Liver (tissue), 9 donors: ENCODE measurements around the gene PCDH7. TPM values are rescaled to one million over a fixed set of nuclear protein-coding genes. Genes with fewer than 3 reads are reported as not detected.

ENCODE experiments used
- DNase-seq: peaks from one replicate; pipeline ENCODE4 v3.0.0-alpha.2; 2017; ENCODE audit warnings: low spot score
- H3K27ac ChIP-seq, 2 donors: one replicate each; pipeline ENCODE4 v1.7.0; 2013; ENCODE audit warnings: inconsistent platforms in 2 of 2, low read length in 2 of 2, control low read depth in 1 of 2, low read depth in 1 of 2, mild to moderate bottlenecking in 1 of 2
- H3K27me3 ChIP-seq, 4 donors: one replicate each; pipeline versions ENCODE4 v1.6.1 to v1.7.0; 2013; ENCODE audit warnings: low read length in 3 of 4, inconsistent platforms in 1 of 4, mild to moderate bottlenecking in 1 of 4, moderate library complexity in 1 of 4; ENCODE audit not compliant: control insufficient read depth in 4 of 4, insufficient read depth in 4 of 4
- H3K36me3 ChIP-seq, 4 donors: one replicate each; pipeline versions ENCODE4 v1.6.1 to v1.7.0; 2013; ENCODE audit warnings: low read length in 3 of 4, mild to moderate bottlenecking in 3 of 4, low read depth in 1 of 4, moderate library complexity in 1 of 4; ENCODE audit not compliant: control insufficient read depth in 4 of 4, insufficient read depth in 3 of 4
- H3K4me1 ChIP-seq, 4 donors: one replicate each; pipeline versions ENCODE4 v1.6.1 to v1.7.0; 2013; ENCODE audit warnings: low read length in 3 of 4, mild to moderate bottlenecking in 3 of 4, moderate library complexity in 1 of 4; ENCODE audit not compliant: control insufficient read depth in 4 of 4, insufficient read depth in 4 of 4
- H3K4me3 ChIP-seq, 3 donors: one replicate each; pipeline versions ENCODE4 v1.6.1 to v1.7.0; 2013; ENCODE audit warnings: low read length in 3 of 3, control low read depth in 1 of 3, low read depth in 1 of 3, mild to moderate bottlenecking in 1 of 3
- H3K9ac ChIP-seq, 2 donors: one replicate each; pipeline ENCODE4 v1.7.0; 2013; ENCODE audit warnings: low read length in 2 of 2, mild to moderate bottlenecking in 2 of 2, moderate library complexity in 2 of 2, control low read depth in 1 of 2, low read depth in 1 of 2
- H3K9me3 ChIP-seq, 4 donors: one replicate each; pipeline versions ENCODE4 v1.6.1 to v1.7.0; 2013; ENCODE audit warnings: low read length in 3 of 4; ENCODE audit not compliant: control insufficient read depth in 4 of 4
- EGR1 ChIP-seq, 2 donors: IDR thresholded peaks; 2 replicates each; pipeline ENCODE4 v1.6.1; 2016 to 2018; ENCODE audit warnings: antibody characterized with exemption in 2 of 2, low read depth in 2 of 2
- FOXA1 ChIP-seq: IDR thresholded peaks from 2 replicates; pipeline ENCODE4 v1.6.1; 2016; ENCODE audit warnings: antibody characterized with exemption
- FOXA2 ChIP-seq: IDR thresholded peaks from 2 replicates; pipeline ENCODE4 v1.6.1; 2016; ENCODE audit warnings: antibody characterized with exemption
- GABPA ChIP-seq, 2 donors: IDR thresholded peaks in 1 of 2; conservative IDR thresholded peaks in 1 of 2; 2 replicates each; pipeline ENCODE4 v1.6.1; 2016; ENCODE audit warnings: antibody characterized with exemption in 2 of 2, mild to moderate bottlenecking in 1 of 2, moderate library complexity in 1 of 2
- HNF4A ChIP-seq, 2 donors: conservative IDR thresholded peaks; 2 replicates each; pipeline ENCODE4 v1.6.1; 2016; ENCODE audit warnings: antibody characterized with exemption in 2 of 2, mild to moderate bottlenecking in 2 of 2
- HNF4G ChIP-seq: IDR thresholded peaks from 2 replicates; pipeline ENCODE4 v1.6.1; 2016; ENCODE audit warnings: antibody characterized with exemption
- JUND ChIP-seq, 2 donors: IDR thresholded peaks; 2 replicates each; pipeline ENCODE4 v1.6.1; 2016; ENCODE audit warnings: antibody characterized with exemption in 2 of 2
- RAD21 ChIP-seq, 2 donors: IDR thresholded peaks; 2 replicates each; pipeline ENCODE4 v1.6.1; 2016; ENCODE audit warnings: antibody characterized with exemption in 2 of 2, mild to moderate bottlenecking in 2 of 2
- RXRA ChIP-seq, 2 donors: IDR thresholded peaks; 2 replicates each; pipeline ENCODE4 v1.6.1; 2017 to 2018; ENCODE audit warnings: antibody characterized with exemption in 2 of 2, mild to moderate bottlenecking in 1 of 2
- SP1 ChIP-seq: IDR thresholded peaks from 2 replicates; pipeline ENCODE4 v1.6.1; 2018; ENCODE audit warnings: antibody characterized with exemption, mild to moderate bottlenecking
- TAF1 ChIP-seq: conservative IDR thresholded peaks from 2 replicates; pipeline ENCODE4 v1.6.1; 2016; ENCODE audit warnings: antibody characterized with exemption, mild to moderate bottlenecking
- YY1 ChIP-seq: IDR thresholded peaks from 2 replicates; pipeline ENCODE4 v1.6.1; 2016; ENCODE audit warnings: antibody characterized with exemption, mild to moderate bottlenecking
- WGBS: extraction: QIAGEN DNeasy Blood & Tissue Kit; methylation state at CpG from one replicate; pipeline ENCODE4 v1.1.7; 2013; 5-methylcytosine and 5-hydroxymethylcytosine counted together
- polyA plus RNA-seq, 2 donors: library from polyadenylated mRNA; stranded (reverse) in 1 of 2; unstranded in 1 of 2; fragments of 200-250 nt in 1 of 2; fragments of >200 nt in 1 of 2; fragmentation: Nextera tagmentation in 1 of 2; extraction: Ambion mirVana in 1 of 2; gene quantifications; one replicate each; pipeline versions ENCODE4 v1.2.1 to v1.2.3, GENCODE V29; 2013 to 2015
- total RNA-seq, 2 donors: library from RNA; depleted of rRNA; stranded (reverse); fragments of >200 nt; gene quantifications; one replicate each; pipeline ENCODE4 v1.2.3, GENCODE V29; 2014
- TF ChIP-seq, protein P1 (sequence below): IDR thresholded peaks from 2 replicates; pipeline ENCODE4 v1.6.1; 2016; ENCODE audit warnings: antibody characterized with exemption
- TF ChIP-seq, protein P2 (sequence below): fragments of 150-350 bp; IDR thresholded peaks from 2 replicates; pipeline ENCODE4 v1.5.1; 2017; ENCODE audit warnings: improper control_type of control experiment, low read depth, low read length; ENCODE audit not compliant: missing input control
- TF ChIP-seq, protein P3 (sequence below): IDR thresholded peaks from 2 replicates; pipeline ENCODE4 v1.6.1; 2016; ENCODE audit warnings: antibody characterized with exemption
- TF ChIP-seq, protein P4 (sequence below): IDR thresholded peaks from 2 replicates; pipeline ENCODE4 v1.6.1; 2016; ENCODE audit warnings: antibody characterized with exemption
- donor health status: healthy.
- donor health status: healthy.
- donor health status: healthy.
- donor health status: healthy.
- donor health status: healthy.

Gene PCDH7
- total and polyA plus RNA-seq, 4 donors = 0.32 to 3.0 (median 0.98) TPM

DNA sequence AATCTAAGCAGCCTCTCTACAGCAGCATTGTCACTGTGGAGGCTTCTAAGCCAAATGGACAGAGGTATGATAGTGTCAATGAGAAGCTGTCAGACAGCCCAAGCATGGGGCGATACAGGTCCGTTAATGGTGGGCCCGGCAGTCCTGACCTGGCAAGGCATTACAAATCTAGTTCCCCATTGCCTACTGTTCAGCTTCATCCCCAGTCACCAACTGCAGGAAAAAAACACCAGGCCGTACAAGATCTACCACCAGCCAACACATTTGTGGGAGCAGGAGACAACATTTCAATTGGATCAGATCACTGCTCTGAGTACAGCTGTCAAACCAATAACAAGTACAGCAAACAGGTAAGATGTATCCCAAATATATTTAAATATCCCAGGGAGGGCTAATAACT, 4.1 kb downstream of the PCDH7 start:
- TF ChIP-seq, protein P1, sequence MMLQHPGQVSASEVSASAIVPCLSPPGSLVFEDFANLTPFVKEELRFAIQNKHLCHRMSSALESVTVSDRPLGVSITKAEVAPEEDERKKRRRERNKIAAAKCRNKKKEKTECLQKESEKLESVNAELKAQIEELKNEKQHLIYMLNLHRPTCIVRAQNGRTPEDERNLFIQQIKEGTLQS = no peak
- TF ChIP-seq RAD21 (IDR thresholded peaks at IDR 0.05) (no peak), YY1 (no peak), RXRA (IDR thresholded peaks at IDR 0.05) (no peak), TAF1 (no peak), FOXA1 (no peak), GABPA (IDR thresholded peaks at IDR 0.05 in 1 of 2, conservative IDR thresholded peaks at IDR 0.05 in 1 of 2) (no peak), HNF4A (conservative IDR thresholded peaks at IDR 0.05) (no peak), EGR1 (IDR thresholded peaks at IDR 0.05; ENCODE audit: low read depth in 2 of 2) (no peak), FOXA2 (no peak), JUND (IDR thresholded peaks at IDR 0.05) (no peak)
- TF ChIP-seq, protein P2, sequence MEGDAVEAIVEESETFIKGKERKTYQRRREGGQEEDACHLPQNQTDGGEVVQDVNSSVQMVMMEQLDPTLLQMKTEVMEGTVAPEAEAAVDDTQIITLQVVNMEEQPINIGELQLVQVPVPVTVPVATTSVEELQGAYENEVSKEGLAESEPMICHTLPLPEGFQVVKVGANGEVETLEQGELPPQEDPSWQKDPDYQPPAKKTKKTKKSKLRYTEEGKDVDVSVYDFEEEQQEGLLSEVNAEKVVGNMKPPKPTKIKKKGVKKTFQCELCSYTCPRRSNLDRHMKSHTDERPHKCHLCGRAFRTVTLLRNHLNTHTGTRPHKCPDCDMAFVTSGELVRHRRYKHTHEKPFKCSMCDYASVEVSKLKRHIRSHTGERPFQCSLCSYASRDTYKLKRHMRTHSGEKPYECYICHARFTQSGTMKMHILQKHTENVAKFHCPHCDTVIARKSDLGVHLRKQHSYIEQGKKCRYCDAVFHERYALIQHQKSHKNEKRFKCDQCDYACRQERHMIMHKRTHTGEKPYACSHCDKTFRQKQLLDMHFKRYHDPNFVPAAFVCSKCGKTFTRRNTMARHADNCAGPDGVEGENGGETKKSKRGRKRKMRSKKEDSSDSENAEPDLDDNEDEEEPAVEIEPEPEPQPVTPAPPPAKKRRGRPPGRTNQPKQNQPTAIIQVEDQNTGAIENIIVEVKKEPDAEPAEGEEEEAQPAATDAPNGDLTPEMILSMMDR = no peak
- TF ChIP-seq, protein P3, sequence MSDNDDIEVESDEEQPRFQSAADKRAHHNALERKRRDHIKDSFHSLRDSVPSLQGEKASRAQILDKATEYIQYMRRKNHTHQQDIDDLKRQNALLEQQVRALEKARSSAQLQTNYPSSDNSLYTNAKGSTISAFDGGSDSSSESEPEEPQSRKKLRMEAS = no peak
- Histone ChIP-seq H3K4me3 (no peak overlapping the region), H3K36me3 (no peaks in the 10 kb centered on the region), H3K4me1 (peaks cover 8 to 29% (median 21%) of the 10 kb centered on the region in 4 donors), H3K27me3 (peaks cover 0 to 12% (median 4%) of the 10 kb centered on the region in 4 donors), H3K9ac (no peak overlapping the region), H3K27ac (no peak overlapping the region), H3K9me3 (peaks cover 0 to 2% (median 0%) of the 10 kb centered on the region in 4 donors)
- 37% methylated on average over 4 of the region's 4 CpGs for WGBS
- no peak for DNase-seq

DNA sequence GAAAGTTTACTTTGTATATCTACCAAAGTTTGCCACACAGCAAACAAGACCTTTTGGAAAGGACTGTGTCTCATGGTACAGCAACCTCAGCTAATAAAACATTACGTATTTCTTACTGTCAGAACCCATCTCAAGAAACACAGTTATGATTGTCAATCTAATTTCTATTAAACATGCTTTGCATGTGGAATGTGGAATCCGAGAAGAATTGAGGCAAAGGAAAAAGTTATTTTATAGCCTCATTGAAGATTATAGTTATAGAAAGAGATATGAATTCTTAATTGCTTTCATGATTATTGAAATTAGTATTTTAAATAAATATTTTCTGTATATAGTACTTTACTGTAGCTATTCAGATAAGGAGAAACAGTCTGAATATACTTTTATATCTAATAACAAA, 5.4 kb downstream of the PCDH7 start:
- TF ChIP-seq, protein P4, sequence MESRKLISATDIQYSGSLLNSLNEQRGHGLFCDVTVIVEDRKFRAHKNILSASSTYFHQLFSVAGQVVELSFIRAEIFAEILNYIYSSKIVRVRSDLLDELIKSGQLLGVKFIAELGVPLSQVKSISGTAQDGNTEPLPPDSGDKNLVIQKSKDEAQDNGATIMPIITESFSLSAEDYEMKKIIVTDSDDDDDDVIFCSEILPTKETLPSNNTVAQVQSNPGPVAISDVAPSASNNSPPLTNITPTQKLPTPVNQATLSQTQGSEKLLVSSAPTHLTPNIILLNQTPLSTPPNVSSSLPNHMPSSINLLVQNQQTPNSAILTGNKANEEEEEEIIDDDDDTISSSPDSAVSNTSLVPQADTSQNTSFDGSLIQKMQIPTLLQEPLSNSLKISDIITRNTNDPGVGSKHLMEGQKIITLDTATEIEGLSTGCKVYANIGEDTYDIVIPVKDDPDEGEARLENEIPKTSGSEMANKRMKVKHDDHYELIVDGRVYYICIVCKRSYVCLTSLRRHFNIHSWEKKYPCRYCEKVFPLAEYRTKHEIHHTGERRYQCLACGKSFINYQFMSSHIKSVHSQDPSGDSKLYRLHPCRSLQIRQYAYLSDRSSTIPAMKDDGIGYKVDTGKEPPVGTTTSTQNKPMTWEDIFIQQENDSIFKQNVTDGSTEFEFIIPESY = no peak
- TF ChIP-seq GABPA (IDR thresholded peaks at IDR 0.05 in 1 of 2, conservative IDR thresholded peaks at IDR 0.05 in 1 of 2) = no peak
- TF ChIP-seq JUND (IDR thresholded peaks at IDR 0.05) = no peak
- no peak for TF ChIP-seq FOXA2
- no peak for TF ChIP-seq SP1
- TF ChIP-seq RXRA (IDR thresholded peaks at IDR 0.05) = no peak
- no peak for TF ChIP-seq HNF4G
- TF ChIP-seq, protein P2 = no peak
- H3K36me3 ChIP-seq = no peaks in the 10 kb centered on the region
- peaks cover 0 to 9% (median 4%) of the 10 kb centered on the region in 4 donors for H3K27me3 ChIP-seq
- H3K4me1 ChIP-seq = peaks cover 8 to 16% (median 9%) of the 10 kb centered on the region in 4 donors
- WGBS = 50% methylated on average over 2 of the region's 2 CpGs
- H3K9ac ChIP-seq = no peak overlapping the region
- H3K27ac ChIP-seq = no peak overlapping the region
- no peak overlapping the region for H3K4me3 ChIP-seq
- H3K9me3 ChIP-seq = peaks cover 0 to 2% (median 0%) of the 10 kb centered on the region in 4 donors
- no peak for DNase-seq
